ENCODE measurements around the gene C12orf56.
A peak's percentile ranks its signal among the peaks of the same experiment; 100 is the strongest.

The C12orf56 gene

GRCh38 chr12:64237382-64237781, 153.2 kb downstream of the C12orf56 start:
- TF ChIP-seq EGR1 (IDR thresholded peaks at IDR 0.05) (no peak), REST (IDR thresholded peaks at IDR 0.05; ENCODE audit: low read depth) (no peak), ZBTB7A (IDR thresholded peaks at IDR 0.05; ENCODE audit: low read depth) (no peak), CEBPB (IDR thresholded peaks at IDR 0.05) (no peak), NFIC (IDR thresholded peaks at IDR 0.05) (no peak), YY1 (IDR thresholded peaks at IDR 0.05; ENCODE audit: low read depth) (no peak), TAF1 (IDR thresholded peaks at IDR 0.05; ENCODE audit: low read depth) (no peak), RAD21 (IDR thresholded peaks at IDR 0.05; ENCODE audit: low read depth) (no peak), TEAD4 (IDR thresholded peaks at IDR 0.05) (no peak), EP300 (IDR thresholded peaks at IDR 0.05; ENCODE audit: borderline replicate concordance) (no peak), CREB1 (IDR thresholded peaks at IDR 0.05; ENCODE audit: low read depth) (no peak), TCF12 (IDR thresholded peaks at IDR 0.05; ENCODE audit: low read depth) (no peak), MAX (IDR thresholded peaks at IDR 0.05) (no peak), FOXM1 (IDR thresholded peaks at IDR 0.05; ENCODE audit: borderline replicate concordance, low read depth) (no peak), USF1 (IDR thresholded peaks at IDR 0.05) (no peak)

- TF ChIP-seq ZBTB7A (IDR thresholded peaks at IDR 0.05; ENCODE audit: low read depth) (no peak), RAD21 (IDR thresholded peaks at IDR 0.05; ENCODE audit: low read depth) (peak; percentile 61)
These were observed 154.0 kb downstream of the C12orf56 start for GRCh38 chr12:64236549-64236948.

- TF ChIP-seq TAF1 (IDR thresholded peaks at IDR 0.05; ENCODE audit: low read depth) (no peak), EGR1 (IDR thresholded peaks at IDR 0.05) (no peak), FOXM1 (IDR thresholded peaks at IDR 0.05; ENCODE audit: borderline replicate concordance, low read depth) (no peak), YY1 (IDR thresholded peaks at IDR 0.05; ENCODE audit: low read depth) (no peak), NFIC (IDR thresholded peaks at IDR 0.05) (no peak), RAD21 (IDR thresholded peaks at IDR 0.05; ENCODE audit: low read depth) (no peak), TEAD4 (IDR thresholded peaks at IDR 0.05) (no peak), CREB1 (IDR thresholded peaks at IDR 0.05; ENCODE audit: low read depth) (no peak), MAX (IDR thresholded peaks at IDR 0.05) (no peak), EP300 (IDR thresholded peaks at IDR 0.05; ENCODE audit: borderline replicate concordance) (no peak), ZBTB7A (IDR thresholded peaks at IDR 0.05; ENCODE audit: low read depth) (no peak)
These were observed 158.4 kb downstream of the C12orf56 start for GRCh38 chr12:64232196-64232595.

GRCh38 chr12:64229796-64230195, 160.8 kb downstream of the C12orf56 start:
- TF ChIP-seq TAF1 (IDR thresholded peaks at IDR 0.05; ENCODE audit: low read depth) (no peak), NFIC (IDR thresholded peaks at IDR 0.05) (no peak), TCF12 (IDR thresholded peaks at IDR 0.05; ENCODE audit: low read depth) (no peak), FOXM1 (IDR thresholded peaks at IDR 0.05; ENCODE audit: borderline replicate concordance, low read depth) (no peak), ZBTB7A (IDR thresholded peaks at IDR 0.05; ENCODE audit: low read depth) (no peak), CEBPB (IDR thresholded peaks at IDR 0.05) (no peak), EP300 (IDR thresholded peaks at IDR 0.05; ENCODE audit: borderline replicate concordance) (no peak), YY1 (IDR thresholded peaks at IDR 0.05; ENCODE audit: low read depth) (no peak), REST (IDR thresholded peaks at IDR 0.05; ENCODE audit: low read depth) (no peak), CREB1 (IDR thresholded peaks at IDR 0.05; ENCODE audit: low read depth) (no peak), USF1 (IDR thresholded peaks at IDR 0.05) (no peak), EGR1 (IDR thresholded peaks at IDR 0.05) (no peak), RAD21 (IDR thresholded peaks at IDR 0.05; ENCODE audit: low read depth) (no peak), MAX (IDR thresholded peaks at IDR 0.05) (no peak), TEAD4 (IDR thresholded peaks at IDR 0.05) (no peak)

- no peak for TF ChIP-seq ZBTB7A (IDR thresholded peaks at IDR 0.05; ENCODE audit: low read depth)
- no peak for TF ChIP-seq YY1 (IDR thresholded peaks at IDR 0.05; ENCODE audit: low read depth)
- TF ChIP-seq MAX (IDR thresholded peaks at IDR 0.05): no peak
- TF ChIP-seq TCF12 (IDR thresholded peaks at IDR 0.05; ENCODE audit: low read depth): no peak
- TF ChIP-seq TEAD4 (IDR thresholded peaks at IDR 0.05): no peak
- no peak for TF ChIP-seq RAD21 (IDR thresholded peaks at IDR 0.05; ENCODE audit: low read depth)
- no peak for TF ChIP-seq EGR1 (IDR thresholded peaks at IDR 0.05)
- TF ChIP-seq REST (IDR thresholded peaks at IDR 0.05; ENCODE audit: low read depth): no peak
- no peak for TF ChIP-seq EP300 (IDR thresholded peaks at IDR 0.05; ENCODE audit: borderline replicate concordance)
- no peak for TF ChIP-seq FOXM1 (IDR thresholded peaks at IDR 0.05; ENCODE audit: borderline replicate concordance, low read depth)
- no peak for TF ChIP-seq NFIC (IDR thresholded peaks at IDR 0.05)
These were observed 161.3 kb downstream of the C12orf56 start for GRCh38 chr12:64229240-64229639.
